ENCODE data around the gene SLK. TPM values are rescaled to one million over a fixed set of nuclear protein-coding genes. Genes with fewer than 3 reads are reported as not detected.

The SLK gene
- total RNA-seq, 1 donor from 2014 or later: 31.0 TPM

GRCh38 chr10:103936022-103936421 is 30.9 kb upstream of the SLK start:
- intact Hi-C loops (cut with micrococcal nuclease): no loop called here
- DNase-seq (no peak), ATAC-seq (no peak)

GRCh38 chr10:103939522-103939921 is 27.4 kb upstream of the SLK start:
- DNase-seq (no peak), ATAC-seq (no peak)
- intact Hi-C loops (cut with micrococcal nuclease): no loop called here

GRCh38 chr10:103941801-103942200 is 25.1 kb upstream of the SLK start:
- no peak for ATAC-seq
- intact Hi-C loops (cut with micrococcal nuclease): no loop called here

GRCh38 chr10:103942866-103943265 is 24.1 kb upstream of the SLK start:
- no peak for ATAC-seq
- DNase-seq: no peak
- intact Hi-C loops (cut with micrococcal nuclease): no loop called here

More at GRCh38 chr10:103941801-103942200, 25.1 kb upstream of the SLK start:
- DNase-seq: no peak

- no peak for DNase-seq
- ATAC-seq: no peak
- intact Hi-C loops (cut with micrococcal nuclease): no loop called here
These were observed 19.0 kb upstream of the SLK start for GRCh38 chr10:103947799-103948516.

- no peak for ATAC-seq
- intact Hi-C loops (cut with micrococcal nuclease): no loop called here
- DNase-seq: no peak
These were observed 17.2 kb upstream of the SLK start for GRCh38 chr10:103949728-103950127.

GRCh38 chr10:103951183-103951582 is 15.8 kb upstream of the SLK start:
- no peak for ATAC-seq

GRCh38 chr10:103951942-103952341 is 15.0 kb upstream of the SLK start:
- intact Hi-C loops (cut with micrococcal nuclease): no loop called here
- DNase-seq: no peak
- no peak for ATAC-seq

More at GRCh38 chr10:103951183-103951582, 15.8 kb upstream of the SLK start:
- intact Hi-C loops (cut with micrococcal nuclease): no loop called here
- no peak for DNase-seq

GRCh38 chr10:103954543-103954942 is 12.4 kb upstream of the SLK start:
- DNase-seq (no peak), ATAC-seq (no peak)
- intact Hi-C loops (cut with micrococcal nuclease): no loop called here

- ATAC-seq (no peak), DNase-seq (no peak)
- intact Hi-C loops (cut with micrococcal nuclease): no loop called here
These were observed 7.9 kb upstream of the SLK start for GRCh38 chr10:103958996-103959395.

GRCh38 chr10:103960103-103960502 is 6.8 kb upstream of the SLK start:
- DNase-seq (no peak), ATAC-seq (no peak)
- intact Hi-C loops (cut with micrococcal nuclease): no loop called here

GRCh38 chr10:103967448-103968071 is 620 bp downstream of the SLK start:
- DNase-seq: no peak
- ATAC-seq: peak; percentile 56
- intact Hi-C loops (cut with micrococcal nuclease): no loop called here

- DNase-seq (no peak), ATAC-seq (no peak)
- intact Hi-C loops (cut with micrococcal nuclease): no loop called here
These were observed 1.8 kb downstream of the SLK start for GRCh38 chr10:103968441-103969391.

- no peak for DNase-seq
- ATAC-seq: no peak
- intact Hi-C loops (cut with micrococcal nuclease): no loop called here
These were observed 2.5 kb downstream of the SLK start for GRCh38 chr10:103969436-103969835.

- ATAC-seq (no peak), DNase-seq (no peak)
- intact Hi-C loops (cut with micrococcal nuclease): no loop called here
These were observed 3.1 kb downstream of the SLK start for GRCh38 chr10:103969857-103970627.

GRCh38 chr10:103975169-103975568 is 8.2 kb downstream of the SLK start:
- ATAC-seq: no peak
- DNase-seq: no peak
- intact Hi-C loops (cut with micrococcal nuclease): no loop called here

GRCh38 chr10:103977204-103977603 is 10.3 kb downstream of the SLK start:
- intact Hi-C loops (cut with micrococcal nuclease): no loop called here
- no peak for ATAC-seq
- no peak for DNase-seq

GRCh38 chr10:103979530-103979929 is 12.6 kb downstream of the SLK start:
- ATAC-seq (no peak), DNase-seq (no peak)
- intact Hi-C loops (cut with micrococcal nuclease): no loop called here

- intact Hi-C loops (cut with micrococcal nuclease): no loop called here
- DNase-seq: no peak
- ATAC-seq: no peak
These were observed 13.5 kb downstream of the SLK start for GRCh38 chr10:103980288-103980906.
